Nephron progenitor cell (in vitro differentiated cells): ENCODE measurements around the gene ZNF837.

Experiments used
- DNase-seq: peaks from one replicate; pipeline ENCODE4 v3.0.0; 2021
- H3K27ac Mint-ChIP-seq: 2 replicates; pipeline ENCODE4 v1.8.0; 2021; ENCODE audit warnings: mild to moderate bottlenecking, moderate library complexity, mixed read lengths
- H3K27me3 Mint-ChIP-seq: 2 replicates; pipeline ENCODE4 v1.8.0; 2021; ENCODE audit warnings: mild to moderate bottlenecking, low read depth, mixed read lengths; ENCODE audit not compliant: poor library complexity
- H3K36me3 Mint-ChIP-seq: 2 replicates; pipeline ENCODE4 v1.8.0; 2021; ENCODE audit warnings: low read depth, mixed read lengths
- H3K4me1 Mint-ChIP-seq: 2 replicates; pipeline ENCODE4 v1.8.0; 2021; ENCODE audit warnings: mixed read lengths
- H3K4me3 Mint-ChIP-seq: 2 replicates; pipeline ENCODE4 v1.8.0; 2021; ENCODE audit warnings: mild to moderate bottlenecking, moderate library complexity, mixed read lengths
- H3K9me3 Mint-ChIP-seq: 2 replicates; pipeline ENCODE4 v1.8.0; 2021; ENCODE audit warnings: mild to moderate bottlenecking, moderate library complexity, mixed read lengths
- TF ChIP-seq, protein P1 (sequence below): fragments of 200-600 bp; sonication (generic); IDR thresholded peaks from 2 replicates; pipeline ENCODE4 v1.5.0; 2021; ENCODE audit warnings: antibody characterized with exemption

ZNF837 gene

DNA sequence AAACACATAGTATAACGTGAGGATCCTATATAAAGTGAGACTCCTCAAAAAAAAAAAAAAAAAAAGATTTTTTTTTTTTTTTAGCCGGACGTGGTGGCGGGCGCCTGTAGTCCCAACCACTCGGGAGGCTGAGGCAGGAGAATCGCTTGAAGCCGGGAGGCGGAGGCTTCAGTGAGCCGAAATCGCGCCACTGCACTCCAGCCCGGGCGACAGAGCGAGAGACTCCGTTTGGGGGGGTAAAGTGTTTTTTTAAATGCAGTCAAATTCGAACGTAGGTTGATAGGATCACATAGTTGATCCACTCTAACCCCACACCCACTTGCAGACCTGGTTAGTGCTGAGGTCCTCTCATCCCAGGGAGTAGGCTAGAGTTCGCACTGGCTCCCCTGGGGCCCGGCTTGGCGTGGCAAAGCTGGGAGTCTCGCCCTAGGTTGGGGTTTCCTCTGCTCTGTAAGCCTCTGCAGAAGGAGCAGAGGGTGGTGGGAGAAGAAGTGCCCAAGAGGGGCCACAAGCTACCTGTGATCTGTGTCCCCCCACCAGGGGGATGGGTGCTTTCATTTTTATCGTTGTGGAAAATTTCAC lies 21.1 kb upstream of the ZNF837 start:
- Mint-ChIP-seq H3K4me1 (peaks cover 29% of the 10 kb centered on the region), H3K36me3 (peaks cover 28% of the 10 kb centered on the region), H3K27me3 (peaks cover 12% of the 10 kb centered on the region), H3K9me3 (peaks cover 27% of the 10 kb centered on the region), H3K27ac (no peak overlapping the region), H3K4me3 (peak overlapping the region; percentile 96)
- DNase-seq: no peak
- TF ChIP-seq, protein P1, sequence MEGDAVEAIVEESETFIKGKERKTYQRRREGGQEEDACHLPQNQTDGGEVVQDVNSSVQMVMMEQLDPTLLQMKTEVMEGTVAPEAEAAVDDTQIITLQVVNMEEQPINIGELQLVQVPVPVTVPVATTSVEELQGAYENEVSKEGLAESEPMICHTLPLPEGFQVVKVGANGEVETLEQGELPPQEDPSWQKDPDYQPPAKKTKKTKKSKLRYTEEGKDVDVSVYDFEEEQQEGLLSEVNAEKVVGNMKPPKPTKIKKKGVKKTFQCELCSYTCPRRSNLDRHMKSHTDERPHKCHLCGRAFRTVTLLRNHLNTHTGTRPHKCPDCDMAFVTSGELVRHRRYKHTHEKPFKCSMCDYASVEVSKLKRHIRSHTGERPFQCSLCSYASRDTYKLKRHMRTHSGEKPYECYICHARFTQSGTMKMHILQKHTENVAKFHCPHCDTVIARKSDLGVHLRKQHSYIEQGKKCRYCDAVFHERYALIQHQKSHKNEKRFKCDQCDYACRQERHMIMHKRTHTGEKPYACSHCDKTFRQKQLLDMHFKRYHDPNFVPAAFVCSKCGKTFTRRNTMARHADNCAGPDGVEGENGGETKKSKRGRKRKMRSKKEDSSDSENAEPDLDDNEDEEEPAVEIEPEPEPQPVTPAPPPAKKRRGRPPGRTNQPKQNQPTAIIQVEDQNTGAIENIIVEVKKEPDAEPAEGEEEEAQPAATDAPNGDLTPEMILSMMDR: no peak

DNA sequence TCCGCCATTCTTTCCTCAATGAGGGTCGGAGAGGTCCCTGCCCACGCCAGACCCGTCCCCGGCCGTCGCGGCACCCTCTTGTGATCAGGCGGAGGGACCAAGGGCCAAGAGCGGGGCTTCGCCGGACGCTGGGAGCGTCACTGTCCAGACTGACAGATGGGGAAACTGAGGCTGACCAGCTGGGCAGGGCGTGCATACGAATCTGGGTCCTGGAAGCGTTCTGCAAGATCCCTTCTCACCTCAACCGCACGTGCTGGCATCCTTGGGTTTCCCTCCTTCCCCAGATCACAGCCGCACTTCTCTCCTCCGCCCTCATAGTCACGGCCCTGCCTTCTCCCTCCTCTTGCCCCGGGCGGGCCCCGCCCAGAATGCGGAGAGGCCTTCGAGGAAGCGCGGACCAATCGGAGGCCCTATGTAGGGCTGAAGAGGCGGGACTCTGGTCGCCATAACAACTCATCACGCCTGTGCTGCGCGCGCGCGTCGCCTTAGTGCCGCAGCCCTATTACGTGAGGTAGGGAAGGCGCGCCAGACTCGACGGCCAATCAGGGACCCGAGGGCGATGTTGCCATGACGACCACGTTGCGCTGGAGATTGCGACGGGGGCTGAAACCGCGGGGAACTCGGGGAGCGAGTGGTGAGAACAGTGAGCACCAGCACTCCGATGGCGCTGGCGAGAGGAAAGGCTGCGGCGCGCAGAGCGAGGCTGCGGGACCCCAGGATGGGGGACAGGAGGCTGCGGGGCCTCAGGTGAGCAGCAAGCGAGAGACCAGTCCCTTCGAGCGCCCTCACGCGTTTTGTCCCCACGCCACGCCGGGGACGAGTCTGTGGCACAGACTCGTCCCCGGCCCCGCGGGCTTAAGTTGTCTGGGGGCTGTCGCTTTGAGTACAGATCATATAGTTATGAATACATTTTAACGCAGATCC lies 20.3 kb upstream of the ZNF837 start:
- Mint-ChIP-seq H3K4me3 (peak overlapping the region; percentile 96), H3K36me3 (peaks cover 20% of the 10 kb centered on the region), H3K27ac (peak overlapping the region; percentile 98), H3K27me3 (peaks cover 12% of the 10 kb centered on the region), H3K4me1 (peaks cover 22% of the 10 kb centered on the region), H3K9me3 (peaks cover 19% of the 10 kb centered on the region)
- peak; percentile 99 for DNase-seq
- TF ChIP-seq, protein P1: no peak

DNA sequence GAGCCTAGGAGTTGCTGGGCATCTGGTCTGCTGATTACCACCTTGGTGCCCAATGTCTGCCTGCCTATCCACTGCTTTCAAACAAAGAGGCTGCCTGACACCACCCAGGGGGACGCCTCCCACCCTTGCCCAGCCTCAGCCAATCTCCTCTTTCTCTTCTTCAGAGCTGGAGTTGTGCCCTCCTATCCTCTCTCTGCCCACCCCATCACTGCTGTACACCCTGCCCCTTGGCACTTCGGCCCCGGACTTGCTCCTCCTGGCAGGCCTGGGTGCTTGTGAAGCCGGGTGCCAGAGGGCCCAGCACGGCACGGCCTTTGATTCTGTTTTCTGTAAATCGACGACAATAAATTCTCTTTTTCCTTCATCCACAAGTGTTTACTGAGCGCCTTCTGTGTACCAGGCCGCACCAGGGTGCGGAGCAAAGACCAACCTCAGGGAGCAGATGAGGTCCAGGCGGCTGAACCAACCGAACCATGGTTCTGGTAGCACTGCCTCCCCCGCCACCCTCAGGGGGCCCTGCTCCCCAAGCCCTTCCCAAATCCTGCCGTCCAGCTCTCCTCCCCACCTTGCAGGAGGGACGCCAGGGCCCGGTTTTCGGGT lies 19.6 kb upstream of the ZNF837 start:
- DNase-seq: no peak
- Mint-ChIP-seq H3K27me3 (peaks cover 17% of the 10 kb centered on the region), H3K4me3 (peak overlapping the region; percentile 96), H3K36me3 (peaks cover 18% of the 10 kb centered on the region), H3K4me1 (peaks cover 22% of the 10 kb centered on the region), H3K27ac (no peak overlapping the region), H3K9me3 (peaks cover 17% of the 10 kb centered on the region)
- TF ChIP-seq, protein P1: no peak

DNA sequence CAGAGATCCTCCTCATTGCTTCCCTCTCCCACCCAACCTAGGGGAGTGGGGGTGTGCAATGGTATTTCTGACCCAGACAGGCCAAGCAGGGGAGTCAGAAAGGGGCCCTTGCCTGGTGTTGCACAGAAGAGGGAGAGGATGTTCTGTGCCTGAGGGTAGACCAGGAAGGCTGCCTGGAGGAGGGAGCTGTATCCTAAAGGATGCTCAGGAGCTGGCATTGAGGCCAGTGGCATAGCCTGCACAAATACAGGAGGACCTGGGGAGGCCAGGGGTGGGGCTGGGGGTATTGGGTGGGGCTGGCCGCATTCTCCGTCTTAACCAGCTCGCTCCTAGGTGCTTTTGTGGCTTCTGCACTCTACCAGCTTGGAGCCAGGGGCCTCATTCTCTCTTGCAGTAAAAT lies 19.1 kb upstream of the ZNF837 start:
- H3K4me1 Mint-ChIP-seq: peaks cover 22% of the 10 kb centered on the region
- DNase-seq: no peak
- H3K9me3 Mint-ChIP-seq: peaks cover 17% of the 10 kb centered on the region
- H3K36me3 Mint-ChIP-seq: peaks cover 19% of the 10 kb centered on the region
- peaks cover 17% of the 10 kb centered on the region for H3K27me3 Mint-ChIP-seq
- no peak overlapping the region for H3K27ac Mint-ChIP-seq
- TF ChIP-seq, protein P1: no peak
- peak overlapping the region; percentile 51 for H3K4me3 Mint-ChIP-seq

DNA sequence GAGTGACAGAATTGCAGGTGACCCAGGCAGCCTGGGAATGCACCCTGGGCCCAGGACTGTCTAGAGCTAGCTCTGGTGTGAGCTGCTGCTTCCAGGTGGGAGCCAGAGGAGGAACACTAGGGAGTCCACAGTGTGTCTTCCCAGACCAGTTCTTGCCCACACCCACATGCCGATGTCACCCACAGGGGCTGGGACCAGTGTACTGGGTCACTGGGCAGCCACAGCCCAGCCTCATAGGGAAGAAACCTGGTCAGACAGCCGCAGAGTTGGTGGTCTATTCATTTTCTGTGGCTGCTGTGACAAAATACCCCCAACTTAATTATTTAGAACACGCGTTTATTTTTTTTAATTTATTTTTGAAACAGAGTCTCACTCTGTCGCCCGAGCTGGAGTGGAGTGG lies 17.7 kb upstream of the ZNF837 start:
- TF ChIP-seq, protein P1: no peak
- Mint-ChIP-seq H3K4me3 (no peak overlapping the region), H3K27ac (no peak overlapping the region), H3K4me1 (peaks cover 22% of the 10 kb centered on the region), H3K9me3 (peaks cover 10% of the 10 kb centered on the region), H3K27me3 (peaks cover 17% of the 10 kb centered on the region), H3K36me3 (peaks cover 26% of the 10 kb centered on the region)
- DNase-seq: no peak
